ENCODE data around the gene ACADS.

Gene ACADS

DNA sequence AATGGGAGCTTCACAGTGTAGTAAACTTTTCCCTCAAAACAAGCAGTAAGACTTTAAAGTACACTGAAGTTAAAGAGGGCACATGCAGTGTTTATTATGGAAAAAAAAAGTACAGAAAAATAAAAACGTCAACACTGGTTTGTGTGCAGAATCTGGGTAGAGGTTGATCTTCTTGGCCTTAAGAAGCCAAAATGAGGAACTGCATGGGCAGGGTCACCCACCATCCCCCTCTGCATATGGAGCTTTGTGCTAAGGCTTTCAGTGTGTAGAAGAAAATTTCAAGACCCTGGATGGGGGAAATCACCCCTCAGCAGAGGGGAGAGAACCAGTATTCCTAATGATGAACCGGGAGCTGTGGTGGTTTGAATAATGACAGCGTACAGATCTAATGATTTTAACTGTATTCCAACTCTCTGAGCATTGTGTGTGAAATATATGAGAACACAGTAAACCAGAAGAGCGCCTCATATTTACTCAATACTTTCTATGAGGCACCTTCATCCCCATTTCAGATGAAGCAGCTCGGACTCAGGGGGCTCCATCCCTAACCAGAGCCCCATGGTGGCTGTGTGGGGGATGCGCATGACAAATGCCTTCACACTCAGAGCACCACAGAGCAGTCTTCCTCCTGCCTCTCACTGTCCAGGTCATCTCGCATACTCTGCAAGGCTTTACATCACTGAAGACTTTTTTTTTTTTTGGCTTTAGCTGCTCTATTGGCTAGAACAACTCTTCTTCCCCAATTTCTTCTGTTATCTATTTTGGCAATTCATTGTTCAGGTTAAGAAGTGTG, 33.4 kb downstream of the ACADS start:
- DNase-seq, result no peak

DNA sequence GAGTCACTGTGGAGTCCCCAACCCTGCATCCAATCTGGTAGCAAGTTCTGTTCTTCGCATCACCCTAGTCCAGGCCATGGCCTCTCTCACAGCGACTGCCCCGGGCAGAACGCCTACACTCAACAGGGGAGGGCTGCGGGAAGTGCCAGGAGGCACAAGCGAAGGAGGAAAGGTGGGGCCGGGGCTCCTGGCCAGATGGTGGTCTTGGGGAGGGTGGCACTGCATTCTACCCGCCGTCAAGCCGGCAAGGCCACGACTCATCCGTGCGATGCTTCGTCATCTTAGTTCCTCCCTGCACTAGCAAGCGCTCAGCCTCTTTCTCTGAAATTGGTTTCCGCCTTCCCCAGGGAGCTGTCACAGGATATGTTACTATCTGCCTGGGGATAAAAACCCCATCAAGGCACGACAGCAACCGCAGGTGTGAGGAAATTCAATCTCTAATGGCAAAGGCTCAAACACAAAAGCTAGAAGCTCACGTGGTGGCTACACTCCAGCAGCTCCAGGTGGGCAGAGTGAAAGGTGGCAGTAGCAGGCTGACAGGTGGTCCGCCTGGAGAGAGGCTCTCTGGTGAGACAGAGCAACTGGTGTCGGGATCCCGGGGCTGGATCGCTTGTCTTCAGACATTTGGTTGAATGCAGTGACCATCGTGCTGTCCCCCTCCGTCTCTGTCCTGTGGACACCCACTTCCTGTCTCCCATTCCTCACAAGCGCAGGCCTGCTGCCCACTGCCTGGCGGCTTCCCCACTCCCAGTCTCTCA, 34.1 kb downstream of the ACADS start:
- DNase-seq, result no peak

DNA sequence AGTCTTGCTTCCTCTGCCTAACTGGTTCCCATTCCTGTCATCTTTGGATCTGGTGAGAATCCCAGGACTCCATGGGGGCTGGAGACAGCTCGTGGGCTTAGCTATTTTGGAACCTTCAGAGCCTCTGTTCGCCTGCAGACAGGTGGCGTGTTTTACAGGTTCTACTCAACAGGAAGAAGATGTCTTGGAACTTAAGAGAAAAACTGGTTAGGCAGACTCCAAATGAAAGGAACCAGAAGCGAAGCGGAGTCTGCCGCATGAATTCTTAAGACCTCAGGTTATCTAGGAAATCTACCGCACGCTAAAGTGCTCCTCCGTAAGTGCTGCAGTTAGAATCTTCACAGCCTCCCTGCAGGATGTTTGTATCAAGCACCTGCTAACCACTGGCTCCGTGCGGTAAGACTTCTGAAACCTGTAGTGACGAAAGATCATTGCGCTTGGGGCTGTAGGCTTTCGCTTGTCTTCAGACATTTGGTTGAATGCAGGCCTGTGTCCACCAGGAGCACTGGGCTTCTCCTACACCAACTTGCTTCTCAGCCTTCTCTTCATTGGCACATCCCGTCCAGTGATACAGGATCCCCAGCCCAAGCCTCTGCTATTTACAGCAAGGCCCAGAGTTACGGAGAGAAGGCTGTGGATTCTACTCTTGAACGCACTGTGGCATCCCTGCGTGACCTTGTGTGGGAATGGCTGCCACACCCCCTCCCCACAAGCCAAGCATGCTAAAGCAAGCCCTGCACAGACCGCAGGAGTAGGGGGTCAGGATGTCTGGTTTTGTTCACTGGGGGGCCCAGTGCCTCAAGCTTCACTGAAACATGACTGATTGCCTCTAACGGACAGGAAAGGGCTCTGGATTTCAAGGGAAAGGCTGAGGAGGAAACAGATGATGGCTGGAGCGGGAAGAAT, 35.0 kb downstream of the ACADS start:
- DNase-seq, result no peak

DNA sequence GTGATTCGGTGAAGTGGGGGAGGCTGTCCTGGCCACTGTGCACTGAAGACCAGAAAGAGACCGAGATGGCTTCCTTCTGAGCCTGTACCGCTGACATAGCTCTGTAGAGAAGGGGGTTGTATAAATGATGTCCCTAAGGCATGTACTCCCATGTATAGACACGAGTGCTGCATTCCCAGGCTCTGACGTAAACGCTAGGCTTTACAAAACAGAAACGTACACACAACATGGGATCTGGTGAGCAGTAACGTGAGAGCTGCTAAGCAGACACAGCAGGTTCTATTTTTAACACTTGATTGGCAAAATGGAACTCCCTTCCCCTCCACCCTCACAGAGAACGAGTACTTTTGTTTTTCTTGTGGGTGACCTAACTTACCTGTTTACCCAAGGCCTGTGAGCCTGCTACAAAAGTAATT, 35.9 kb downstream of the ACADS start:
- no peak for DNase-seq

DNA sequence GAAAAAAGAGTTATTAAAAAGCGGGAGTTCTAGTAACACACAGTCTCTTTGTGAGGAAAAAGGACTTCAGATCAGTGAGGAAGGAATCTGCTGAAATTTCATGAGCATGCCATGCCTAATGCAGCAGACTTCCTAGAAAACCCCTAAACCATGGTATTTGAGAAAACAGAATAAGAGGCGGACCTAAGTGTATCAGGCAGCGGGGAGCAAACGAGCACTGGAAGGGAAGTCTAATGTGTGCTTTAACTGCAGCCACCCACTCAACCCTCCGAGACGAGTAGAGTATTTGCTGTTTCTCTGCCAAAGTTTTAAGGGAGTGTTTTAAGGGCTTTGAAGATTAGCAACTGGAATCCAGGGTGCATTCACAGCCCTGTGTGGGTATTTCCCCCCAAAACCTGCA, 36.5 kb downstream of the ACADS start:
- DNase-seq, result no peak

DNA sequence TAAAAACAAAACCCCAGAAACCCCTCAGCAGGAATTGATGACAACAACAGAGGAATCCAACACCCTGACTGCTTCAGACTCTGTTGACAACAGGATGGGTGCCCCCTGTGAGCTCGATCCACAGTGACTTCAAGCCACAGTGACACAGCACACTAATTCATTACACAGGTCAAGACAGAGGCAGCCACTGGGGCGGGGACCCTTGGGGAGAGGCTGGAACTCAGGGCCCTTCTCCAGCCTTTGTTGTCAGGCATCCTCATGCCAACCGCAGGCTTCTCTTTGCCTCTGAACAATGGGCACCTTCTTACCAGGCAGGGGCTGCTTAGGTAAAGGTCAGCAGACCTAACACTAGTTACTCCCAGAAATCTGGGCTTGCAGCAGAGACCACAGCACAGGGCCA, 37.6 kb downstream of the ACADS start:
- DNase-seq, result no peak

DNA sequence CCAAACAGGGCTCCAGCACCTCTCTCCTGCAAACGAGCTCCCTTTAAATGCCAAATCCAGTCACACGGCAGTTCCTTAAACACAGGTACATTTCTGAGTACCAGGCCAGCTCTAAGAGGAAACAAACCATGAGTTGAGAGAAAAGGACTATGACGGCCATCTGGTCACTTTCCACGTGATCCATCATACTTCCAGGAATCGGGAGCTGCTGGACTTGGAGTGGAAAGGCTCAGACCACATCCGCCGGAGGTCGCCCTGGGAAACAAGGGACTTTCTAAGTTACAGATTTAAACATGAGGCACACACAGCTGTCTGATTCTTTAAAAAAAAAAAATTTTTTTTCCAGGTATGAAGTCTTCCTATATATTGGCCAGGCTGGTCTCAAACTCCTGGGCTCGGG, 39.2 kb downstream of the ACADS start:
- no peak for DNase-seq

DNA sequence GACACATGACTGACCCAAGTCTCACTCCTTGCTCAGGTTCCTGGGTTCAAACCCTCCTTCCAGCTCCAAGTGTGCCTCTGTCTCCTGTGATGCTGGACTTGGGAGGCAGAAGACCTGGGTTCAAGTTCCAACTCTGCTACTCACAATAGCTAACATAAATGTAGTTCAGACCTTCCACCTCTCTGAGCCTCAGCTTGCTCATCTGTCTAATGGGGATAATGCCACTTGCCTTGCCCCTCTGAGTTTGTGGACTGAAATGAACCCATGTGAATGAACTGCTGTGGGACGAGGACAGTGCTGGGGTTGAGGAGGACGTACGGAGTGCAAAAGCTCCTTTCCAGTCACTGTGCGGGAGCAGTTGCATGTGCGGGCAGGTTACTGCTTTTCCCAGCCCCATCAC, 40.9 kb downstream of the ACADS start:
- no peak for DNase-seq

DNA sequence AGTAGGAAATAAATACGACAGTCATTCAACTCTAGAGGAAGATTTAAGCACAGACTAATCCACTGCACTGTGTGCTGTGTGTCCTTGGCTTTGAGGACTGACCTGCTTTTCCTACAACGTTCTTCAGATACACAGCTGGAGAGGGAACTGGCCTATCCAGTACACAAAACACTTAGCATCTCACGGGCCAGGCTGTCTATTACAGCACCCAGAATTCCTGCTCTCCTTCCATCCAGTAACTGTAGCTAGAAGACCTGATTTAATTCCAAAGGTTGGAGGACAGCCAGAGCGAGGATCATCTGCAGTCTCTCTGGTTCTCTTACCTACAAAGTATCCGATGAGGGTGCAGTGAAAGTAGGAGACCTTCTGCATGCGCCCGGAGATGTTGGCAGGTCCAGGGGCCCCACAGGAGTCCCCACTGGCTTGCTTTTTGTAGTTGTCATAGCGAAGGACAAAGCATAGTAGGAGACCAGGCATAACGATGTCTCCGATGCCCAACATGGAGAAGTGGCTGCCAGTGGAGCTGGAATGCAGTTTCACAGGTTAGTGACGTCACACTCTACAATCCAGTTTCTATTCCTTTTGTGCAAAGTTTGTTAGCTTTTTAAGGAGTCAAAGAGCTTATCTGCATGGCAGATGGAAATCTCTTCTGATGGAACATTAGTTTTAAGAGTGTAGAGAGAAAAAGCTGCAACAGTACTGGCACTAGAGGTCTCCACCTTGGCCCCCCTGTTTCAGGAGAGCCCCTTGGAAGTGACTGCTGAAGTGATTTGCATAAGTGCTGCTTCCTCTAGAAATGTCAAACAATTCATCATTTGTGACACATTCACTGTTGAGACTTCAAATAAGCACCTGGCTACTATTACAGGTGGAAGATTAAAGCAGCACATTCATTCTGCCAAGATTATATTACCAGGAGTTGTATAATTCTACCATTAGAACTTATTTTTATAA, 41.7 kb downstream of the ACADS start:
- DNase-seq, result no peak

DNA sequence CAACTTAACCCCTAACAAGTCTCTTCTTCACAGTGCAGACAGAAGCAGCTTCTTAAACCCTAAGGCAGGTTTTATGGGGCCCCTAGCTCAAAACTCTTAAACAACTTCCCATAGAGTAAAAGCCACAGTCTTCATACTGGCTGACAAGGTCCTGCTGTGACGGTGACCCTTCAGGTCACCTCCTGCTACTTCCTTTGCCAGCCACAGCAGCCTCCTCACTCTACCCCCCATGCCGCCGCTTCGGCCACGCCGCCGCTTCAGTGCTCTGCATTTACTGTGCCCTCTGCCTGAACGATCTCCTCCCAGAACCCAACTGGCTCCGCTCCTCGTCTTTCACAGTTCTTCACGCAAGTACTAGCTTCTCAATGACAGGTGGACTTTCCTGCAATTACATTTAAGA, 45.5 kb downstream of the ACADS start:
- DNase-seq, result peak; percentile 26

DNA sequence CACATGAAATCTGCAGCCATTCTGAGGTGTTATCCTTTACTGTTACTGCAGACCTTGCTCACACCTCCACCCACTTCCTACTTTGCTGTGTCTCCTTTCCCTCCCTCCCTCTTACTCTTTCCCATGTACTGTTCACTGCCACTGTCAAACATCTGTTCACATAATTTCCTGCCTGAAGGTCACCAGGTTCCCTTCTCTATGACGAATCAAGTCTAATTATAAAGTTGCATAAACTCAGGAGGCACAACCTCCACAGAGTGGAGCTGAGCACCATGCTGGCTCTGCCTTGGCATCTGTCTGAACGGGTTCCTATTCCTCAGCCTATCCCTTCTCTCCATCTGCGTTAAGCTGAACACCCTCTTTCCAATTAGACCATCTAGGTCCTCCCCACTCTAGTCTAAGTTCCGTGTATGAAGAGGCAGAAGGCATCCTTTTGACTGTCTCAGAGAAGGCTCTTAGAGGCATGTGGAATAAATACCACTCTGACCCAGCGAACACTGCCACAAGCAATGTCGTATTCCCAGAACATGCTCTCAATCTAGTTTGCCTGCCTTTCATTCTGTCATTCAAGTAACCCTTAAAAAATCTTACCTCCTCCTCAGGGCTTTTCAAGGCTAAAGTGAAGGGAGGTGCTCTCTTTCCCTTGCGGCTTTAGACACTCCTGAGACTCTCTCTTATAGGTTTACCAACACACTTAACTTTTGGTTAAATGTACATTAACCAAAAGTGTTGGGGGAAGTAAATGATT, 48.7 kb downstream of the ACADS start:
- DNase-seq, result no peak

DNA sequence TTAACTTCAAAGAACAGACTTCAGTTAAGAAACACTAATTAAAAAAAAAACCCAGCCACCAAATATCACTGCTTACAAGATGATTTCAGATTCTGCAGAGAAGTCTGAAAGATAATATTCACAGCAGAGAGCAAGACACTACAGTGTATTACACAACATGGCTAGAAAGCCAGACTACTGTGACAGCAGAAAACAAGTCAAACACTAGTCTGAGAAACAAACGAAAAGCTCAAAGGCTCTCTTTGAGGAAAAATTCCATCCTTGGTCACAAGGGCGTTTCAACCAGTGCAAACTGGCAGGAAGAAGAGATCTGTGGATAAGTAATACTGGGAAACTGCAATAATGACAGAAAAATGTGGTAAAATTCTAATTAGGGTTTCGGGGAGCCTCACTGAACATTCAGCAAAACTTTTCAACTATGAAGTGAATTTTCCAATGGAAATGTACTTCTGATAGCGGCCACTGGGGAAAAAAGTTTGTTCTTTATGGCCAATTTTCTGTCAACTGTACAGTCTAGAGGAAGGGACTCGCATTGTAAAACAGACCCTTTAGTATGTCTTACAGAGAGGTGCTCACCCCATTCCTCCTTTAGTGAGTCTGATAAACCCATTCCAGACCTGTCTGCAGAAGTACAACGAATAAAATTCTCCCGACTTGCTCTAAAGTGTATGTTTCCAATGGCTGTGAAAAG, 50.4 kb downstream of the ACADS start:
- no peak for DNase-seq

DNA sequence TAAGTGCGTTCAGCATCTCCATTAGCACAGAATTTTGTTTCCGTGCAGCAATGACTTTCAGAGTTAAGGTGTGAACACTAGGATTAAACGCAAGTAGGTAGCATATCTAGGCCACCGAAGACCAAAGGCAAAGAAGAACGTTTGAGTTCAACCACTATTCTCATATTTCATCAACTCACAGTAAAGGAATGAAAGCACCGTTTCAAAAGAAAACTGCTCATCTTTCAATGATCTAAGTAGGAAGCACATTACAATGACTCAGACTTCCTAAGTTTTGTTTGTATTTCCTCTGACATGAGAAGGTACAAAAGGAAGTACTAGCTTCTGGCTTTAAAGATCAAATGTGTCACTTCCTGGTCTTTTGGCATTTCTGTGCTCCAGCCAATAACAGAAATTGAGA, 57.6 kb downstream of the ACADS start:
- DNase-seq, result peak; percentile 47

DNA sequence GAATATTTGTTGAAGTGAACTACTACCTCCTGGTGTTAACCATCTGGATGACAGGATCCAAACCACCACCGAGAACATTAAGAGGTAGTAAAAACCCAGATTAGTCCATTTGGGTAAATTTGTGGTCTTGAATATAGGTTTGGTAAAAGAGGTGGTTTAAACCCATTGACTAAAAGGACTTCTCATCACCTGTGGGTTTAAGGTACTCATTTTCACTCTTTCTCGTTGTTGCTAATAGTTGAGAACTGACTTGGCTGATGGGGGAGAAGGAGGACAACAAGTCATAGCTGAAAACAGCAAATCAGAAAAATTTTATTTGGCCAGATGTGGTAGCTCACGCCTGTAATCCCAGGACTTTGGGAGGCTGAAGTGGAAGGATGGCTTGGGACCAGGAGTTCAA, 59.2 kb downstream of the ACADS start:
- DNase-seq, result no peak

DNA sequence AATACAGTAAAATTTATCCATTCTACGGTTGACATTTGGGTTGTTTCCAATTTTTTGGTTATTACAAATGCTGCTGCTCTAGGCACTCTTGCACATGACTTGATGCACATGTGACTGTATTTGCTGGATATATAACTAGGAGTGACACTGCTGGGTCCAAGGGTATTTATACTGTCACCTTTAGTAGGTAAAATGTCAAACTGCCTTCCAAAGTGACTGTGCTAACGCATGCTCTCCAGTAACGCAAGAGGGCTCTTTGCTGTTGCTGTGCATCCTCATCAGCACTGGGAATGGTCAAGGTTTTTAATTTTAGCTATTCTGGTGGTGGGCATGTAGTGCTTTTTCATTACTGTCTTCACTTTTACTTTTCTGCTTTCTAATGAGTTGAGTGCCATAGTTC, 62.3 kb downstream of the ACADS start:
- no peak for DNase-seq

All from MV-4-11 (cell line).